ENCODE measurements around the gene TRIL.

The TRIL gene

GRCh38 chr7:28998105-28998504, 40.0 kb upstream of the TRIL start:
- TF ChIP-seq CTCF (conservative IDR thresholded peaks at IDR 0.05; ENCODE audit: low read depth, low read length), result no peak
- H3K36me3 ChIP-seq (ENCODE audit: insufficient read depth), result no peaks in the 10 kb centered on the region; the same call in 1 of the 2 replicates
- H3K27me3 ChIP-seq (ENCODE audit: insufficient read depth, low read depth), result no peaks in the 10 kb centered on the region
- H3K9ac ChIP-seq, result no peak overlapping the region
- H3K4me2 ChIP-seq, result no peak overlapping the region
- no peak overlapping the region for H3K4me3 ChIP-seq (IDR thresholded peaks at IDR 0.05; ENCODE audit: insufficient read depth, low read depth, low read length)
- H4K20me1 ChIP-seq (ENCODE audit: insufficient read depth), result no peaks in the 10 kb centered on the region
- no peak overlapping the region for H3K27ac ChIP-seq
- no peaks in the 10 kb centered on the region for H3K4me1 ChIP-seq (ENCODE audit: low read depth, poor library complexity, severe bottlenecking)
- H3K79me2 ChIP-seq (ENCODE audit: insufficient read depth, low read depth), result no peaks in the 10 kb centered on the region
- H2AFZ ChIP-seq (ENCODE audit: low read depth), result no peak overlapping the region

DNA sequence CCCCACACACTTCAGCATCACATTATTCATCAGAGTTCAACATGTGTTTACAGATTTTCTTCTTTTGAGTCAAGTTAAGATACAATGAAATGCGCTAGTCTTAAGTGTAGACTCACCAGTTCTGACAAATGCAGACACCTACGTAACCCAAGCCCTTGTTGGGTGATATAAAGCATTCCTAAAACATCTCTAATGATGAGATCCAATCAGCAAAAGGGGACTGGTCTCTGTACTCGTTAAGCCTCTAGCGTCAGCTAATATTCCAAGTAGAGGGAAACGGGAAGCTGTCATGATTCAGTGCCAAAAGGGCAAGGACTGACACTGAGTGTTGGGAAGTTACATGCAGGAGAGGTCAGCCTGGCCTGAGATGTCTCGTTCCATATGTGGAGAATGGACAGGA, 38.7 kb upstream of the TRIL start:
- no peaks in the 10 kb centered on the region for H3K4me1 ChIP-seq (ENCODE audit: low read depth, poor library complexity, severe bottlenecking)
- no peak overlapping the region for H3K4me2 ChIP-seq
- H3K9ac ChIP-seq, result no peak overlapping the region
- no peak overlapping the region for H3K27ac ChIP-seq
- no peak overlapping the region for H3K4me3 ChIP-seq (IDR thresholded peaks at IDR 0.05; ENCODE audit: insufficient read depth, low read depth, low read length)
- H4K20me1 ChIP-seq (ENCODE audit: insufficient read depth), result no peaks in the 10 kb centered on the region
- TF ChIP-seq CTCF (conservative IDR thresholded peaks at IDR 0.05; ENCODE audit: low read depth, low read length), result no peak
- H3K36me3 ChIP-seq (ENCODE audit: insufficient read depth), result no peaks in the 10 kb centered on the region; the same call in 1 of the 2 replicates
- H2AFZ ChIP-seq (ENCODE audit: low read depth), result no peak overlapping the region
- no peaks in the 10 kb centered on the region for H3K27me3 ChIP-seq (ENCODE audit: insufficient read depth, low read depth)
- H3K79me2 ChIP-seq (ENCODE audit: insufficient read depth, low read depth), result no peaks in the 10 kb centered on the region

- Histone ChIP-seq H3K36me3 (ENCODE audit: insufficient read depth) (no peaks in the 10 kb centered on the region; the same call in 1 of the 2 replicates), H3K4me1 (ENCODE audit: low read depth, poor library complexity, severe bottlenecking) (no peaks in the 10 kb centered on the region), H3K79me2 (ENCODE audit: insufficient read depth, low read depth) (no peaks in the 10 kb centered on the region), H3K27ac (no peak overlapping the region), H3K4me3 (IDR thresholded peaks at IDR 0.05; ENCODE audit: insufficient read depth, low read depth, low read length) (no peak overlapping the region), H3K27me3 (ENCODE audit: insufficient read depth, low read depth) (no peaks in the 10 kb centered on the region), H2AFZ (ENCODE audit: low read depth) (no peak overlapping the region), H3K9ac (no peak overlapping the region), H4K20me1 (ENCODE audit: insufficient read depth) (no peaks in the 10 kb centered on the region), H3K4me2 (no peak overlapping the region)
- no peak for TF ChIP-seq CTCF (conservative IDR thresholded peaks at IDR 0.05; ENCODE audit: low read depth, low read length)
These were observed 35.2 kb upstream of the TRIL start for GRCh38 chr7:28993371-28993770.

GRCh38 chr7:28992798-28993197, 34.7 kb upstream of the TRIL start:
- Histone ChIP-seq H4K20me1 (ENCODE audit: insufficient read depth) (no peaks in the 10 kb centered on the region), H3K4me1 (ENCODE audit: low read depth, poor library complexity, severe bottlenecking) (no peaks in the 10 kb centered on the region), H3K9ac (no peak overlapping the region)

More at GRCh38 chr7:28992798-28993197, 34.7 kb upstream of the TRIL start:
- H3K36me3 ChIP-seq (ENCODE audit: insufficient read depth), result no peaks in the 10 kb centered on the region; the same call in 1 of the 2 replicates
- H3K79me2 ChIP-seq (ENCODE audit: insufficient read depth, low read depth), result no peaks in the 10 kb centered on the region
- H3K27me3 ChIP-seq (ENCODE audit: insufficient read depth, low read depth), result no peaks in the 10 kb centered on the region
- no peak overlapping the region for H3K27ac ChIP-seq
- H3K4me3 ChIP-seq (IDR thresholded peaks at IDR 0.05; ENCODE audit: insufficient read depth, low read depth, low read length), result no peak overlapping the region
- H2AFZ ChIP-seq (ENCODE audit: low read depth), result no peak overlapping the region
- TF ChIP-seq CTCF (conservative IDR thresholded peaks at IDR 0.05; ENCODE audit: low read depth, low read length), result no peak
- H3K4me2 ChIP-seq, result no peak overlapping the region

All from KMS-11 (cell line).